ENCODE results near the gene SPOCK3. TPM values are rescaled to one million over a fixed set of nuclear protein-coding genes. Genes with fewer than 3 reads are reported as not detected.

SPOCK3 gene
- polyA plus RNA-seq, 4 donors = 7.3 to 15.4 (median 13.3) TPM

DNA sequence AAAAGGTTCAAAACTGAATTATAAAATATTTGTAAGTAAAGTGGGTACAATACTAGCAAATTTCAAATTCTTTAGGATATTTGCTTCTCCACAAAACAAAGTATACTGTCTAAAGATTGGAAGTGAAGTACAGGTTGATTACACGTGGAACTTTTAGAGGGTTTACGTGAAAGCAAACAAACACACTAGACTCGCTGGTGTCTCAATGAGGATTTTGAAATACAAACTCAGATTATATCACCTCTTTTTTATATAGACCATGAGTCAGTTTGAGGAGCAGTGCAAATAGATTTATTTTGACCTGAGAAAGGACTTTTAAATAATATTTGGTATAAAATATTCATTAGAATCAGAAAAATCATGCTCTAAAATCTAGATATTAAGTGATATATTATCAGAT lies 185.0 kb downstream of the SPOCK3 start:
- no peak for DNase-seq (ENCODE audit: low read depth in 4 of 4, low spot score in 2 of 4)

DNA sequence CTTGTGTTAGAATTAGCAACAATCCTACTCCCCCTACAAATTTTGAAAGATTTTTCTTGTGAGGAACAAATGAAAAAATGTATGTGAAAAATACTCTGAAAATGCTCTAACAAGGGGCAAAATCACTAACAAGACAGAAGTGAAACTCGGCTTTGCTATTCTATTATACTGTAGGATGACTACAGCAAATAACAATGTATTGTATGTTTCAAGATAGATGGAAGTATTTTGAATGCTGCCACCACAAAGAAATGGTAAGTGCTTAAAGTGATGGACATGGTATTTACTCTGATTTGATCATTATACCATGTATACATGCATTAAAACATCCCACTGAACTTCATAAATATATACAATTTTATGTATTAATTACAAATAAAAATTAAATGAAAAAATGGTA lies 192.8 kb downstream of the SPOCK3 start:
- no peak for DNase-seq (ENCODE audit: low read depth in 4 of 4, low spot score in 2 of 4)

DNA sequence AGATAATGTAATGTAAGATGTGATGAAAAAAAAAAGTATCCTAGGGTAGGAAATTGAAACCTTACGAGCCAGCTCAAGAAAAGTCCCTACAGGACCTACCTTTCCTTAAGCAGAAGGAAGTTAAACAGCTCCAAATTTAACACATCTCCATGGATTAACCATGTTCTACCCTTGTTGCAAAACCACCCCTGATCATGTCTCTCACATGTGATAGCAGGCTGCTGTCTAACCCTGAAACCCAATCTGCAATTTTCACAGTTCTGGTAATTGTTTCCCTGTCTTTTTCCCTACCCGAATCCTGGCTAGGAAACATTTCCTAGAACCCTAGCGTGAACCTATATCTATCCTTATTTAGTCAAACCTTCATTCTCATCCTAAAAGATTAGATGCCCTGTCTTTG lies 198.9 kb downstream of the SPOCK3 start:
- no peak for DNase-seq (ENCODE audit: low read depth in 4 of 4, low spot score in 2 of 4)

DNA sequence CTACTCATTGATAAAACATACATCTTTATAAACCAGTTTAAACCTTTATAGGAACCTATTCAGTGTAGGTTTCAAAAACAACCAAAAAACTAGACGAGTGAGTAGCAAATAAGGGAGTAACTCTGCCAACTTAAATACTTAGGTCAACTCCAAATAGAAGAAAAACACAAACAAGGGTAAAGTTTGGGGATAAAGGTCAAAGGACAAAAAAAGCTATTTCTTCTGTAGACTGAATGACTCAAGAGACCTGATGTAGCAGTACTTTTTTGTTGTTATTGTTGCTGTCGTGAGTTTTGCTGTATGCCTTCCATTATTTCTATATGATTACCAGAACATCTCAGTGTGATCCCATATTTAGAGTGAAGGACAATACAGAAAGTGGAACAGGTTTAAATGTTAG lies 199.3 kb downstream of the SPOCK3 start:
- DNase-seq (ENCODE audit: low read depth in 4 of 4, low spot score in 2 of 4) = no peak

DNA sequence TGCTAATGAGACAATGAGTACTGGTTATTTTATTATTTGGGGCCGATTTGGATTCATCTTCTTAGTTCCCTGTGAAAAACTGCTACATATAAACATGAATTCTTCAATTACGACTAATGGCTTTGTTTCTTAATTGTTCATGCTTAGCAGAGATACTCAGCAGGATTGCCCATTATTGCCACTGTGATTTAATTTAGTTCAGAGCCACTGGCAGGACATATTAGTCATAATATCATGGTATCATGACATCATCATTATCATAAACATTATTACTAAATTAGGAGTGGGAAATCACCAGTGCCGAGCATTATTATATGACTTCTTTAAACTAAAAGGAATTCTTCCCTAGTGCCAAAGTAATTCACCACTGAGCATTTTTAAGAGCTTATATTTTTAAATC lies 201.4 kb downstream of the SPOCK3 start:
- DNase-seq (ENCODE audit: low read depth in 4 of 4, low spot score in 2 of 4) = no peak

DNA sequence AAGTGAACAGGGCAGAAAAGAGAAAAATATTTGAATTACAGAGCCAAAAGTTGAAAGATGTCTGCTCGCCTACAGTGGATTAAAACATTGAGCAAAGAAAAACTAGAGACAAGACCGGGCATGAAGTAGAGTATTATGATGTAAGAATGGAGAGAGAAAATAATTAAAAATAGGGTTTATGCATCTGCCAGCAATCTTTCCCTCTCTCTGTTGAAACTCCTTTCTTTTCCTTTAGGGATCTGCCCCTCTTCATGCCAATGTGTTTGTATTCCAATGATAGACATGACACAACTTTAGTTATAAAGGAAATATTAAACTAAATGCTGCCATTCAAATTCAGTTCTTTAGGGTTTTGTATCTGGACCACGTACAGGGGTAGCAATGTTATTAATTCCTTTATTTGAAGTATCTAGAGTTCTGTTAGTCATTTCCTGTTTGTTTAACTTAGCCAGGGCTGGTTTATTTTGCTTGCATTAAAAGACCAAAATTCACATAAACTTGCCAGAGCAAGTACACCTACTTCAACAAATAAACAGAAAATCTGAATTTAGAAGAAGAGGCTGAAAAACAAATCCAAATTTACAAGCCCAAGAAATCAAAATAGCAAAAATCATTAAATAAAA lies 202.6 kb downstream of the SPOCK3 start:
- DNase-seq (ENCODE audit: low read depth in 4 of 4, low spot score in 2 of 4) = no peak

DNA sequence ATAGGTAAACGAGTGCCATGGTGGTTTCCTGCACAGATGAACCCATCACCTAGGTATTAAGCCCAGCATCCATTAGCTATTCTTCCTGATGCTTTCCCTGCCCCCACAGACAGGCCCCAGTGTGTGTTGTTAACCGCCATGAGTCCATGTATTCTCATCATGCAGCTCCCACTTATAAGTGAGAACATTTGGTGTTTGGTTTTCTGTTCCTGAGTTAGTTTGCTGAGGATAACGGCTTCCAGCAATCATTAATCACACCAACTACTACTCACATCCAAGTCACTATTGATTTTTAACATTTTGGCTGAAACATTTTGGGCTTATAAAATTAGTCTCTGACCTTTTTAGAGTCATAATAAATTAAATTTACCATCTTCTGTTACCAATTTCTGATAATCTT lies 205.3 kb downstream of the SPOCK3 start:
- no peak for DNase-seq (ENCODE audit: low read depth in 4 of 4, low spot score in 2 of 4)

DNA sequence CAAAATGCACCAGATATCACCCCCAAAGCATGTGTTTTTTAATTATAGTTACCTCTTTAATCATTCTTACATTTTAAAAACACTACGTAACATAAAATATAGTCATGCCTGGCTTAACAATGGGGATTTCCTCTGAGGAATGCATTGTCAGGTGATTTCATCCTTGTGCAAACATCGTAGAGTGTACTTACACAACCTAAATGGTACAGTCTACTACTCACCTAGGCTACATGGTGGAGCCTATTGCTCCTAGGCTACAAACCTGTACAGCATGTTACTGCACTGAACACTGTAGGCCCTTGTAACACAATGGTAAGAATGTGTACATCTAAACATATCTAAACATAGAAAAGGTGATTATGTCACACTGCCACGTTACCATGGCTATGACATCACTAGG lies 208.6 kb downstream of the SPOCK3 start:
- DNase-seq (ENCODE audit: low read depth in 4 of 4, low spot score in 2 of 4) = no peak

DNA sequence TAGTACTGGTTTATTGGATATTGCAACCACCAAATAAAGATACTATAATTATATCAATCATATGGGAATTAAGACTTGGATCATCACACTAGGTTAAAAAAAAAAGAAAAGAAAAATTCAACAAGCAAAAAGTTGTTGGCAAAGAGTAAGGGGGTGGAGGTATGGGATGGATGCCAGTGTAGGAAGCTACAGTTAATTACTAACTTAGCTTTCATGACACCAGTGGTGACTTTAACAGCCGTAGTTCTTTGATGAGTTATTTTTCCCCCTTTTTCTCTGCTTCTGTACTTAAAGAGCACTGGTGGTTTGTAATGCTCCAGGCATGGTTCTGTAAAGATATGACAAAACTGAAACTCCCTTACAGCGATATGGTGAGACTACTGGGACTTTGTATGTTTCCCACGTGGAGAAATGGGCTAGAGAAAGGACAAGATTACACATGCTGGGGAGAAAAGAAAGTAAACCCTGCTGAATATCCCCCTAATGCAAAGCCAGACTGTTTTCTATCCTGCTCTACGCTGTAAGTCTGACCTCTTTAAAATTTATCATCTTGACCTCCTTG lies 210.8 kb downstream of the SPOCK3 start:
- no peak for DNase-seq (ENCODE audit: low read depth in 4 of 4, low spot score in 2 of 4)

DNA sequence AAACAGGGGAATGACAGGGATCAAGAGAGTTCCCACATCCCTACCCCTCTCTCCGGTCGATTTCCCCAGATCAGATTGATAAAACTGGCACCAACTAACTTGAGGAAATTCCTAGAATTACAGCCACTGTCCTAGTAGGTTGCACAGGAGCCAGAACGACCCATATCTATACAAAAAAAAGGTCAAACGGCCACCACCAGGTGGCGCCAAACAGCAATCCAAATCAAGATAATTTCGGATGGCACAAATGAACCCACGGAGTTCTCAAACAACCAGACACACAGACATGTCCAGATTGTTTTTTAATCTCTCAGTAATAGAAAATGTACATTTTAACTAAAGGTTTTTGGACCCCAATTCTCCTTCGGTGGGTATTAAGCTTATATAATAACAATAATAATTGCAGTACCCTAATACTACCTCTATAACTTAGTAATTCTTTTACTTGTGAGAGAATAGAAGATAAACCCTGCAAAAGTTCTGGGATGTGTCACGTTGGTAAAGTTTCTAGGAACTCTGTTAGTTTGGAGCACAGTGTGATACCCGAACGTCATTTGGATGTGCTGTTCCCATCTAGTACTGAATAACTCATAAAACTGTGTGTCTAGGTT lies 212.6 kb downstream of the SPOCK3 start:
- DNase-seq (ENCODE audit: low read depth in 4 of 4, low spot score in 2 of 4) = peak; percentile 46 to 56 (median 50)

DNA sequence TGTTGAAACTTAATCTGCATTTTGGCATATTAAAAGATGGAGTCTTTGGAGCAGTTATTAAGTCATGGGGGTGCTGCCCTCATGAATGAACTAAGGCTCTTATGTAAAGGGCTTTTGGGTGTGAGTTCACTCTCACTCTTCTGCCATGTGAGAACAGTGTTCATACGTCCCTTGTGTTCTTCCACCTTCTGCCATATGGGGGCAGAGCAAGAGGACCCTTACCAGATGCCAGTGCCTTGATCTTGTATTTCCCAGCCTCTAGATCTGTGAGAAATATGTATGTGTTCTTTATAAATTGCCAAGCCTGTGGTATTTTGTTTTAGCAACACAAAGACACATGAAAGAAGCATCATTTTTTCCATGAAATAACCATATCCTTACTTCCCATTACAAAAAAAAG lies 213.9 kb downstream of the SPOCK3 start:
- no peak for DNase-seq (ENCODE audit: low read depth in 4 of 4, low spot score in 2 of 4)

DNA sequence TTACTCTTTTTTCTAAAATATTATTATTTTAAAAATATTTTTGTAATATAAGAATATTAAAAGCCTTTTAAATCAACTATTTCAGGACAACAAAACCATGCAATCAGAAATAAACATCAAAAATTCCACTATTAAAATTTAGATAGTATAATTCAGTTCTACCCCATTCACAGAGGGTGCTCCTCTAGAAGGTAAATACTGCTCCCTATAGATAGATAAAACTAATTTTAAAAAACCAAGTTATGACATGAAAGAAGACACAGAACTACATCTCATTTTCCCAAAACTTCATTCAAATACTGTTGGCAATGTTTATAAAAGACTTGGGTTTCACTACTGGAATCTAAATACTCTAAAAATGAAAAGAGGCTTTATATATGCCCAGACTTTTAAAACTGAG lies 219.3 kb downstream of the SPOCK3 start:
- no peak for DNase-seq (ENCODE audit: low read depth in 4 of 4, low spot score in 2 of 4)

DNA sequence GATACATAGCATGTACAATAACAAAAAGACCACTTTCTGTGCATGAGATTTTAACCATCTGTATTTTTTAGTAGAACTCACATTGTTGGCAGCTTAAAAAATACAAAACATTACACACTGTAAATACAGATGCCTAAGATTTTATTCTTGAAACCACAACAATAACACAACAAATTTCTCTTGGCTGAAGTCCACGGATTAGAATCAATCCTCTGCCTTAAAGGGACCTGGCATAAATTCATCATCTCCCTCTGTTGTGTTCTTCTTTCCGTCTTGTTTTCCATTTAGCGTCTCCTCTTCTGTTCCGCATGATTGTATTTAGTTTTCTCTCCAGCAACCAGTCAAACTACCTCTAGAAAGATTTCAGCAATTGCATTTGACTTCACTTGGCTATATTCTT lies 231.0 kb downstream of the SPOCK3 start:
- DNase-seq (ENCODE audit: low read depth in 4 of 4, low spot score in 2 of 4) = no peak

DNA sequence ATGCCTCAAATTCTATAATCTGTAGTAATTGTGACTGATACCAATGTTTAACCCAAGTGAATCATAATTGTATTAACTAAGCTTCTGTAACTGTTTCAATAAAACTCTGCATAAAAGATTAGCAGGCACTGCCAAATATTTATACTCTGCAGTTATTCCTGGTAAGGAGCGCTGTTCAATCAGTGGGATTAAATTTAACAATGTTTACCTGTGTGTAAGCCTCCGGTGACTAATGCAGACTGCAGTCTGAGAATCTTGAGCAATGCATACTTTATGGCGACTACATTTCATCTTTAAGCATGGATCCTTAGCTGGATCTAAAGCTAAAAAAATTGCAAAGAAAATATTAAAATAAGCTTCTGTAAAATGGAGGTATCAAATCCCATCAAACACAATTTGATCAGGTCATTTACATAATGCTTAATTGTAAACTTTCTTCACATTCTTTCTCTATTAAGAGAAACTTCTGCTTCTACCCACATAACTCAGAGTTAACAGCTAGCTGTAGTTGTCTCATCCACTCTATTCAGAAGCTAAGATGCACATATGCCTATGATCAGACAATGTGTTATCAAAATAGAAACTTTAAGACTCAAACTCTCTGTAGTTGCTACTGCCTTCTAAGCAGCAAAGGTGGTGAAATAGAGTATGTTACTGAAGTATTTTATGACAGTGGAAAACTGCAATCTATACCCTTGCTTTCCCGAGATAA lies 234.0 kb downstream of the SPOCK3 start:
- DNase-seq (ENCODE audit: low read depth in 4 of 4, low spot score in 2 of 4) = no peak

DNA sequence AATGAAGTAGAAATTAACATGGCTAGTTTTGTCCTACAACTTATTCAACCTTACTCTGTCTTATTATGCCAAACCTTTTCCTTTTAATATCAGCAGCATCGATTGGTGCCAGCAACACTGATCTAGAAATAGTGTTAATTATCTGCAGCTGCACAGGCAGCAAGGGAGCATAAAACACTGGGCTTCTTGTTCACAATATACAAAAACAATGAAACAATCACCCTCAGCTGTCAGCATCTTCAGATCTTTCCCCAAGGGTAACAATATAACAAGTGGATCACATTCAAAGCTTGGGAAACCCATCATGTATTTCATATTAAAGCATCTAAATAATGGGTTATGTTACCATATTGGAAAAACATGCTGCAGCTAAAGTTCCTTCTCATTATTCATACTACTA lies 238.1 kb downstream of the SPOCK3 start:
- no peak for DNase-seq (ENCODE audit: low read depth in 4 of 4, low spot score in 2 of 4)

DNA sequence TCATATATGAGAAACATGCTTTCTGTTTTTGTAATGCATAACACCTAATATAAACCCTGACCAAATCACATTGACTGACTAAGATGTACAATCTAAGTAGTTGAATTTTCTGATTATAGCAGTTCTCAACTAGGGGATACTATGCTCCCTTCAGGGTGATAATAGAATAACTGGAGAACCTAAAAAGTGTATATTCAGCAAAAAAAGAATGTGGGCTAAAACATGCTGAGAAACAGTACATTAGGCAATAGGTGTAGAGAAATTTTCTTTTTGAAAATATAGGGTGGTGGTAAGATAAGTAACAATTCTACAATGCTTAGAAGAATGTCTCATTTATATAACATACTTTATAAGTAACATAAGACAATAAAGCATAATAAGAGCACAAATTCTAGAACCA lies 239.6 kb downstream of the SPOCK3 start:
- DNase-seq (ENCODE audit: low read depth in 4 of 4, low spot score in 2 of 4) = no peak

DNA sequence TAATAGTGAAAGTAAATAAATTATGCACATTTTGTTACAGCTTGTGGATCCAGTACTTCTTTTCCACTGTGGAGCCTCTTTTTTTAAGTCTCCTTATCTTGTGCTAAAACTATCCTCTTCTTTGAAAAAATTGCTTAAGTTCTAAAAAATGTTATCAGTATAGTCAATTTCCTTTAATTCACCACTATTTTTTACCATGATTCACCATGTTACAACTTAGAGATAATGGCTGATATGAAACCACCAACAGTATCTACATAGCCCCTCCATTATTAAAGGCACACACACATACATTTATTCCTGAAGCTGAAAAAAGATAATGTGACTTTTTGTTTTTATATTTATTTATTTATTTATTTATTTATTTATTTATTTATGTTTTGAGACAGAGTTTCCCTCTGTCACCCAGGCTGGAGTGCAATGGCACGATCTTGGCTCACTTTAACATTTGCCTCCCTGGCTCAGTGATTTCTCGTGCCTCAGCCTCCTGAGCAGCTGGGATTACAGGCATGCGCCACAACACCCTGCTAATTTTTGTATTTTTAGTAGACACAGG lies 243.2 kb downstream of the SPOCK3 start:
- no peak for DNase-seq (ENCODE audit: low read depth in 4 of 4, low spot score in 2 of 4)

DNA sequence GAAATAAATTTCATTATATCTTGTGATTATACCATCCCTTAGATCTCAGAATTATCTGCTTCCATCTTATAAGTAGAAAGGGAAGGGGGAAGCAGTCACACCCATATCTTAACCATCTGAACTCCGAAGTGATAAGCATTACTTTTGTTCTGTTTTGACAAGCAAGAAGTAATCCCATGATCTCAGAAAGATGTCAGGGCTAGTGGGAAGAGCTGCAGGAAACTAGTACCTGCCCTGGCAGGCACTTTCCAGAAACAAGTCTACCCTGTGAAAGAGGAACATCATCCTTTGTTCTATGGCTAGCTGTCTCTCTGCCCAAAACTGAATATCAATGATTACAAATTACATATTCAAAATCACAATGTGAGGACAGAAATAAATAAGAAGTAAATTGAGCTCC lies 244.4 kb downstream of the SPOCK3 start:
- DNase-seq (ENCODE audit: low read depth in 4 of 4, low spot score in 2 of 4) = no peak

DNA sequence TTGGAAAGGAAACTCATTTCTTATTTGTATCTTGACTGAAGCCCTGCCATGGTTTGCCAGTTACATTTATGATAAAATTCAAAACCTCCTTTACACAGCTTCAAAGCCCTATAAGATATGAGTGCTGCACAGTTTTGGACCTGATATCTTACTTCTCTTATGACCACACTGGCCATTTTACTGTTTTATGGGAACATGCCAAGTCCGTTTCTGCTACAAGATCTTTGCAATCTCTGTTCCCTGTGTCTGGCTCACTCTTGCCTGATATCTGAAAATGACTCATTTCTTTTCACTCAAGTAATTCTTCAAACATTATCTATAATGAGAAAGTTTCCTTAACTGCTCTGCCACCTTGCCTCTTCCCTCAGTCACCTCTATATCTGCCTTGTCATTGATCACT lies 247.3 kb downstream of the SPOCK3 start:
- DNase-seq (ENCODE audit: low read depth in 4 of 4, low spot score in 2 of 4) = no peak

DNA sequence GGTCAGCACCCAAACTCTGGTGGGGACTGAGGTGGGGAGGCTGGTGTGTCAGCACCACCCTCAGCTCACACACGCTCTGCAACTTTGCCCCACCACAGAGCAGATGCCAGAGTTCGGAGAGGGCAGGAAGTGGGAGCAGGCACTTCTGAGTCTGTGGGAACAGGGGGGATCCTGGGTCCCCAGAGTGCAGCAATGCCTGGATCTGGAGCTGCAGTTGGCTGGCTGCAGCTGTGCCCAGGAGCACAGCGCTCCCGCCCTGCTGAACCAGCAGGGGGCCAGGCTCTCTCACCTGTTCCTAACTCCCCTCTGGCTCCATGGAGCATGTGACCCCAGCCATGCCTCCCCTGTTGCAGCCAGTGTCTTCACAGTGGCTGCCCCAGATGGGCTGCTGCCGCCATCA lies 252.4 kb downstream of the SPOCK3 start:
- no peak for DNase-seq (ENCODE audit: low read depth in 4 of 4, low spot score in 2 of 4)

DNA sequence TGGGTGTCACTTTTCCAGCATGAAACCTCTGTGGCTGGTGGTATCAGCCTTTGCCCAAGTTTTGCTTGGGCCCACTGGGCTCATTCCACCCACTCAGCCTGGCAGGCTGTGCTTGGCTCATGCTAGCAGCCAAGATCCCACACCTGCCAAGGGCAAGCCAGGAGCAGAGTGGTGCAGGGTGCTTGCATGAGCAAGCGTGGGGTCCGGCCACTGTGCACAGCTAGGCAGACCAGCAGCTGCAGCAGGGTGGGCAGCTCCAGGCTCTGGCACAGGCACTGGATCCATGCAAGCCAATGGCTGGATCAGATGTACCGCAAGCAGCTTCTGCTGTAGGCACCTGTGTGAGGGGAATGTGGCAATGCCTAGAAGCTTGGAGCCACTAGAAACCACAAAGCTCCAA lies 253.9 kb downstream of the SPOCK3 start:
- no peak for DNase-seq (ENCODE audit: low read depth in 4 of 4, low spot score in 2 of 4)

DNA sequence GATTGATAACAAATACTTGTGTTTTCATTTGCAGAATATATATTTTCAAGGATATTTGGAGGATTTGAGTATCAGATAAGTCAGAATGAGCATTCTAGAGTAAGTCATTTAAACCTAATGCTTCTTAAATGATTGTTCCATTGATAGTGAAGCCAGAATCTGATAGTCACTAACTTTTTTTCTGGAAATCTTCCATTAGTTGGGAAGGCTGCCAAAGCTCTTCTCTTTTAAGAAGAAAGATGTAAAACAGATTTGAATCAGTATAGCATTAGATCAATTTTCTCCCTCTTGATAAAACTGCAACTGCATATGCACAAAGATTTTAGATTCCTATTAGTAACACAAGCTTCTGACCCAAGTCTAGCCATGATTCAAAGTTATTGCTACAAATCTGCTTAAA lies 256.7 kb downstream of the SPOCK3 start:
- DNase-seq (ENCODE audit: low read depth in 4 of 4, low spot score in 2 of 4) = no peak
